Activated naive CD4-positive, alpha-beta T cell treated with anti-CD3 and anti-CD28 coated beads, Interleukin-2, amount 50 U/mL, for 72 hours (primary cell): ENCODE measurements around the gene TBRG4. TPM values are rescaled to one million over a fixed set of nuclear protein-coding genes. Genes with fewer than 3 reads are reported as not detected.
A peak's percentile ranks its signal among the peaks of the same experiment; 100 is the strongest.

Experiments used
- ATAC-seq, 2 donors: fragments of 150-1000 bp; cut with Tn5 transposase; 2 replicates each; pipeline ENCODE4 v1.10.0; 2021; ENCODE audit warnings: mild to moderate bottlenecking in 2 of 2, moderate library complexity in 2 of 2
- DNase-seq, 2 donors: peaks; one replicate each; pipeline ENCODE4 v3.0.0; 2021 to 2022; ENCODE audit warnings: low spot score in 2 of 2
- H3K27ac Mint-ChIP-seq, 2 donors: one replicate each; pipeline ENCODE4 v1.8.0; 2022; ENCODE audit warnings: mild to moderate bottlenecking in 2 of 2, mixed read lengths in 2 of 2
- H3K36me3 Mint-ChIP-seq, 2 donors: one replicate each; pipeline ENCODE4 v1.8.0; 2022; ENCODE audit warnings: mixed read lengths in 2 of 2
- H3K9me3 Mint-ChIP-seq, 2 donors: one replicate each; pipeline ENCODE4 v1.8.0; 2022; ENCODE audit warnings: mixed read lengths in 2 of 2
- total RNA-seq, 2 donors: library from RNA; stranded (reverse); gene quantifications; one replicate each; pipeline ENCODE4 v1.2.3, GENCODE V29; 2022

TBRG4 gene
- total RNA-seq, 2 donors from 2014 or later = 138 to 184 TPM

DNA sequence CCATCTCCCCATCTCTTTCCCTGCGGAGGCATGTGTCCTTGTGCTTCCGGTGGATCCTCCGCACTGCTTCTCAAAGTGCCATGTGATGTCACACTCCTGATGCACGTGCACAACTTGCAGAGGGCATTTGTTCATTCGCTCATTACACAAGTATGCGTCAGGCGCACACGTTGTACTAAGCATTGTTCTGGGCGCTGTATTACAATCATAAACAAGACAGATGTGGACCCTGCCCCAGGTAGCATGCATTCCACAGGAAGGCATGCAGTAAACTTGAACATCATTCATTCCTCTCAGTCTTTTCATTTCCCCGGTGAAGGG lies 37.1 kb upstream of the TBRG4 start:
- no peak for DNase-seq
- Mint-ChIP-seq H3K27ac (no peak overlapping the region), H3K9me3 (no peaks in the 10 kb centered on the region), H3K36me3 (no peaks in the 10 kb centered on the region)
- ATAC-seq = no peak

DNA sequence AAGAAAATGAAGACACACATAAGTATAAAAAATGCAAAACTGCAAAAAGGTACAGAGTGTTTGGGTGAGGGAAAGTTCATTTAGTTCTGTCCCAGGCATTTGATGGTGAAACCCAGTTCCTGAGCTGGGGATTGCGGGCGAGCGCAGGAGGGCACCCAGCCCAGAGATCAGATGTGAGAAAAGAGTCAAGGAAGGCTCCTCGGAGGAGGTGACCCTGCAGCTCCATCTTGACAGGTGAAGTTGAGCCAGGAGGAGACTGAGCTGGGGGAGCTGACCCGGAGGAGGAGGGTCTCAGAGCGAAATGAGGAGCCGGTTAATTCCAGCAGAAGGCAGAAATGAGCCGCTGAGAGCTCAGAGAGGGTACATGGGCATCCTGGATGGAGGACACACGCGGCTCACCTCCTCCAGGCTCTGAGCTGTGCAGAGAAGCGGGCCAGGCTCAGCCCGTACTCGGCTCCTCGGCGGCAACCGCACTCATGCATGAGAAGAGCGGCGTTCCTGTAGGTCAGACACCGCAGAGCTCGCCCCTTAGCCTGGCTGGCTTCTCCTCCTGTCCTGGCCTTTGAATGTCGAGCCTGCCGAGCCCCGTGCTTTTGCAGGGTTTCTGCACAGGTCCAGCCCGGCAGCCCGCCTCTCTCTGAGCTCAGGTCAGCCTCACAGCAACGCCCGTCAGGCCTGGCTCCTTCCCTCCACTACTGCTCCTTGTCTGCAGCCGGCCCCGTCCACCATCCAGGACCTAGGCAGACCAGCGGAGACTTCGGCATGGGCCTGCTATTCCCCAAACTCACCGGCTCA lies 36.6 kb upstream of the TBRG4 start:
- no peak for DNase-seq
- no peaks in the 10 kb centered on the region for H3K9me3 Mint-ChIP-seq
- H3K27ac Mint-ChIP-seq = no peak overlapping the region
- H3K36me3 Mint-ChIP-seq = no peaks in the 10 kb centered on the region
- no peak for ATAC-seq

DNA sequence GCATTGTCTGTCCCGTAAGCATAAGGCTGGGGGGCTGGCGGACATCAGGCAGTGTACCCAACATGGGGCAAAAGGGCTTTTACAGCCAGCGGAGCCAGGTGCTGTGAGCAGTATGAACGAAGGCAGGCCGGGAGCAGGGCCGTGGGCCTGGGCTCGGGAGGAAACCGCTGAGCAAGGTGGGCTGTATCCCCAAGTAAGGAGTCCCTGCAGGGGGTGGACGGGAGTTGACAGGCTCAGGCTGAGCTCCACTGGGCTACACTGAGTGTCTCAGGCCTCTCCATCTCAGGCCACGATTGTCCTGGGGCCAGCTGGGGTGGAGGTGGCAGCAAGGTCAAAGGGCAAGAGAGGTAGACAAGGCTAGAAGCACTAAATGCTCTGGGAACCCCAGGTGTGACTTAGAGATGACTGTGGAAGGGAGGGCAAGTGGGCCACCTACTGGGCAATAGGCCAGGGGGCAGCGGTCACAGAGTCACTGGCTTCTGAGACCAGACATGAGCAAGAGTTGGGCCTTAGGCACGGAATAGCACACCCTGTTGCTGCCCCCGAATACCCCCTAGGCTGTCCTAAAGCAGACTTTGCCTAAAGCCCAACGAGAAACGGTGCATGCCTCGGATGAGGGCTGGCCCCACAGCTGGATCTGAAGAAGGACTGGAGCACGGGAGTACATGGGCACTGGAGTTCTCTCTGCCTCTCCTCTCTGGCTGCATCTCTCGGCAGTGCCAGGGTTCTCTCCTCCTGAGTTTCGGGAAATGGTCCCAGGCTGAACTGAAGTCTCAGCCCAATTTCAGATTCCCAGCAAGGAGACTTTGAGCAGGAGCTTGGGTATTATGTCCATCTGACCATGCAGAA lies 35.3 kb upstream of the TBRG4 start:
- Mint-ChIP-seq H3K27ac (no peak overlapping the region), H3K9me3 (no peaks in the 10 kb centered on the region), H3K36me3 (no peaks in the 10 kb centered on the region)
- DNase-seq (no peak), ATAC-seq (no peak)

DNA sequence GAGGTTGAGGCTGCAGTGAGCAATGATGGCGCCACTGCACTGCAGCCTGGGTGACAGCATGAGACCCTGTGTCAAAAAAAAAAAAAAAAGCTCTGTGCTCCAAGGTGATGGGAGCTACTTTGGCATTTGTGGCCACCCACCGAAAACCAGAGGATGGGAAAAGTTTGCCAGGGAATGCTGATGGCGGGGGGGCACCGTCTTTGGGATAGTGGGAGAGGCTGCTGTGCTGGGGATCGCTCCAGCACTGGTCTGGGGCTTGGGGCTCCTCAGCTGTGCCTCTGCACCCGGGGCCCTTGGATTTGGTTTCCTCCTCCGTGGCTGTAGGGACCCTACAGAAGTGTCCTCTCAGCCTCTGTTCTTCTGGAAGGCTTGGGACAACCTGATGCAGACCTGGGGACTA lies 34.4 kb upstream of the TBRG4 start:
- H3K9me3 Mint-ChIP-seq = no peaks in the 10 kb centered on the region
- no peak for DNase-seq
- H3K27ac Mint-ChIP-seq = no peak overlapping the region
- ATAC-seq = no peak
- no peaks in the 10 kb centered on the region for H3K36me3 Mint-ChIP-seq

DNA sequence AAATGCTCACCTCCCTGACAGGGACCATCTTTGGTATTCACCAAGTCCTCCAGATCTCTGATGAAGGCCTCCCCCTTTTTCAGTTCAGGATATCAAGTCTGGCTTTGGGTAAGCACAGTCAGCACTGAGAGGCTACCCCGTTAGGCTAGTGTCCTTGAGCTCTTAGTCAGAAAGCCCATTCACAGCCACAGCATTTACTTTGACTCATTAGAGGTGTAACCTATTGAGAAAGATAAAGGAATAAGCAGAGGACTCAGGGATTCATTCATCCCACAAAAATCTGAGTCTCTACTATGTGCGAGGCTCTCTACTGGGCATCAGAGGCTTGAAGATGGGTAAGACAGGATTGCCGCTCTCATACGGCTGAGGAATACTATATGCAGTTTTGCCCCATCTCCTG lies 32.1 kb upstream of the TBRG4 start:
- DNase-seq (no peak), ATAC-seq (no peak)
- no peak overlapping the region for H3K27ac Mint-ChIP-seq
- no peaks in the 10 kb centered on the region for H3K9me3 Mint-ChIP-seq
- H3K36me3 Mint-ChIP-seq = no peaks in the 10 kb centered on the region

DNA sequence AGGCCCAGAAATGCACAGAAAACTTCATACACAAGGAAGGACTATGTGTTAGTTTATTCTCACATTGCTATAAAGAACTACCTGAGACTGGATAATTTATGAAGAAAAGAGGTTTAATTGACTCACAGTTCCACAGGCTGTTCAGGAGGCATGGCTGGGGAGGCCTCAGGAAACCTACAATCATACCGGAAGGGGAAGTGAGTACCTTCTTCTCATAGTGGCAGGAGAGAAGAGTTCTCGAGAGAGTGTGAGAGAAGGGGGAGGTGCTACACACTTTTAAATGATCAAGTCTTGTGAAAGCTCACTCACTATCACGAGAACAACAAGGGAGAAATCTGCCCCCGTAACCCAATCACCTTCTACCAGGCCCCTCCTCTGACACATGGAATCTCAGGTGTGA lies 29.3 kb upstream of the TBRG4 start:
- no peaks in the 10 kb centered on the region for H3K36me3 Mint-ChIP-seq
- ATAC-seq = peak in 1 of 2 donors; percentile 65

DNA sequence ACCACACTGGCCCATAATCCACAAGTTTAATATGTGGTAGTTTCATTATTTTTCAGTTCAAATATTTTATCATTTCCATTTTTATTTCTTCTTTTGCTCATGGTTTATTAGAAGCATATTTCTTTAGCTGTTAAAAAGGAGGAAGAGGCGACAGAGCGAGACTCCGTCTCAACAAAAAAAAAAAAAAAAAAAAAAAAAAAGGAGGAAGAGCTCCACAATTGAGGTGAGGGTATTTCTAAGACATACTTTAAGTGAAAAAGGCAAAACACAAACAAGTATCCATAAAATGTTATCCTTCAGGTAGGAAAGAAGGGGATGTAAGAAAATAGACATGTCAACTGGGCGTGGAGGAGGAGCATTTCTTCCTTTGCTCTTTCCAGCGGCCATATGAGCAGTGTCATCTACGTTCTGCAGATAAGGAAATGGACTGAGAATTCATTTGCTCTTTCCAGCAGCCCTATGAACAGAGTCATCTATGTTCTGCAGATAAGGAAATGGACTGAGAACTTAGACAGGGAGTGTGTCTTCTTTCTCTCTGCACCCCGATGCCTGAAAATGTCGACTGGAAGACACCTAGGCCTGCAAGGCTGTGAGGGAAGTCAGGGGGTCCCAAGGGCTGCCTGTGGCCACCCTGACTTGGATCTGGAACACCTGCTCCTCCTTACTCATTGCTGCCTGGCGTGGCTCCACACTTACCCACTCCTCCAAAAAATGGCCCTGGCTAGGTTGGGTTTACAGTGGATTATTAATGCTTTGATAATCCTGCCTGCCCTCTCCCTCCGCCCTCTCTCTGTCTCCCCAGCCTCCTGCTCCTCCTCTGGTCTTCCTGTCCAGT lies 27.2 kb upstream of the TBRG4 start:
- Mint-ChIP-seq H3K9me3 (no peaks in the 10 kb centered on the region), H3K27ac (peak overlapping the region in 1 of 2 donors; percentile 70), H3K36me3 (no peaks in the 10 kb centered on the region)
- ATAC-seq (no peak), DNase-seq (no peak)

More for the DNA sequence above, 29.3 kb upstream of the TBRG4 start:
- Mint-ChIP-seq H3K27ac (no peak overlapping the region), H3K9me3 (no peaks in the 10 kb centered on the region)
- no peak for DNase-seq

DNA sequence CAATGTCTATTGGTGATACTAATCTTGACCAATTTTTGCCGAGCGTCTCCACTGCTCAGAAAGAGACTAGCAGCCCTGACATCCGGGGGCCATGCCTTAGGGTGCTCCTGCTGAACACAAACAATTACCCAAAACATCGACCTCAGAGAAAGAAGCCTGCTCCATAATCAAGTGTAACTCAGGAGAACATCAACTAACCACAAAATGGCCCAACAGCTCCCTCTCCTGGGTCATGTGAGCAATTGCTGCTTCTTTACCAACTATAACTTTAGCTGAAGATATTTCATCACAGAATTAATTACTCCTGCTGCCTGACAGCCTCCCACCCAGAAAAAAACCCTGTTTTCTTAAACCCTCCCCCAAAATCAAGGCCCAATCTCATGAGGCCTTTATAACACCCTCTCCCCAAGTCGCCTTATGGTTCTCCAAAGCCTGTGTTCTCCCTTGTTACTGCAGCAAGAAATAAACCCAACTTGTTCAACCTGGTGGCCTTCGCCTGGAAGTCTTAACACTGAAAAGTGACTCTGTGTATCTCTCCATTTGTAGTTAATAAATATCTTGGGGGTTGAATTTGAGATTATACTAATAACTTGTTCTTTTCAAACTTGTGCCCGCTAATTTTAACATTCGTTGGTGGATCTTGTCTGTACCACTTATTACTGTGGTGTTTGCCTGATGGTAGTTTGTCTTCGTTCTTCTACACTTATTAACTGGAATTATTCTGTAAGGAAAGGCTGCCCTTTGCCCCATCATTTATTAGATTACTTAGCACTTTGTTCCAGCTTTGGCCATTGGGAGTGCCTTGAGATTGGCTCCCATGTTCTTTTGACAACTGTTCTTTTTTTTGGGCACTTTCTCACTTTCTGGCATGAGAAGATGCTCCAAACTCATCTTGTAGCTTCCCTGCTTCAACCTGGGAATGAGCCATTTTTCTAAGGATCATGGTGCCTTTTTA lies 24.9 kb upstream of the TBRG4 start:
- Mint-ChIP-seq H3K36me3 (no peaks in the 10 kb centered on the region), H3K9me3 (no peaks in the 10 kb centered on the region), H3K27ac (peak overlapping the region in 1 of 2 donors; percentile 50)
- peak in 1 of 2 donors; percentile 65 for DNase-seq
- peak; percentile 86 for ATAC-seq

DNA sequence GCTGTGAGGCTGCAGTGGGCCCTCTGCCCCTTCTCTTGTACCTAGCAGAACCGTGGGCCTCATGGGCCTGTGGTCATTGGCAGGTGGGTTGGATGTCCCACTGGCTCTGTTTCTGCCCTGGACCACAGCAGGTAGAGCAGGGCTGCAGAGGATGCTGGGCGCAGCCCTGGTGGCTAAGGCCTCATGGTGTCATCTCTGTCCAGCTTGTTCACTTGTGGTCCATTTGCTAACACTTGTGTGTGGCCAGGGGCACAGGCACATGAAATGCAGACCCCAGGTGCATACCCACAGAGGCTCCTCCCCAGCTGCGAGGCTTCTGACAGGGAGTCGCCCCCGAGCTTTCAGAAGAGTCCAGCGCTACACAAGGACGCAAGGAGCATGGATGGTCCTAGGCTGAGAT lies 22.4 kb upstream of the TBRG4 start:
- Mint-ChIP-seq H3K36me3 (no peaks in the 10 kb centered on the region), H3K9me3 (no peaks in the 10 kb centered on the region), H3K27ac (peak overlapping the region in 1 of 2 donors; percentile 41)
- no peak for ATAC-seq
- DNase-seq = no peak

DNA sequence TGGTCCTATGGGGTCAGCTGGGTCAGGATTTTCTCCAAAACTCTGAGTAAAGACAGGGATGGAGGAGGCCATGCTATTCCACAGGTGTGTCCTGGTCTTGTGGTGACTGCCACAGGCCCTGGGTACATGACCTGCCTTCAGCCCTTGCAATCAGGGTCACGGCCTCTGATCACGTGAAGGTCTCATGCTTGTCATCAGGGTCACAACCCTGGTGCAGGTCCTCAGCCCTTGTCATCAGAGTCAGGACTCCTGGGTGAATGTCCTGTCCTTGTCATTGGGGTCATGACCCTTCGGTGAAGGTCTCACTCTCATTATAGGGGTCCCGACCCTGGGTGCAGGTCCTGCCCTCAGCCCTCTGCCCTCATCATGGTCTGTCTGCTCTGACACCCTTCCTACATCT lies 21.9 kb upstream of the TBRG4 start:
- no peak for ATAC-seq
- DNase-seq = no peak
- H3K36me3 Mint-ChIP-seq = no peaks in the 10 kb centered on the region
- peak overlapping the region in 1 of 2 donors; percentile 41 for H3K27ac Mint-ChIP-seq
- H3K9me3 Mint-ChIP-seq = no peaks in the 10 kb centered on the region

DNA sequence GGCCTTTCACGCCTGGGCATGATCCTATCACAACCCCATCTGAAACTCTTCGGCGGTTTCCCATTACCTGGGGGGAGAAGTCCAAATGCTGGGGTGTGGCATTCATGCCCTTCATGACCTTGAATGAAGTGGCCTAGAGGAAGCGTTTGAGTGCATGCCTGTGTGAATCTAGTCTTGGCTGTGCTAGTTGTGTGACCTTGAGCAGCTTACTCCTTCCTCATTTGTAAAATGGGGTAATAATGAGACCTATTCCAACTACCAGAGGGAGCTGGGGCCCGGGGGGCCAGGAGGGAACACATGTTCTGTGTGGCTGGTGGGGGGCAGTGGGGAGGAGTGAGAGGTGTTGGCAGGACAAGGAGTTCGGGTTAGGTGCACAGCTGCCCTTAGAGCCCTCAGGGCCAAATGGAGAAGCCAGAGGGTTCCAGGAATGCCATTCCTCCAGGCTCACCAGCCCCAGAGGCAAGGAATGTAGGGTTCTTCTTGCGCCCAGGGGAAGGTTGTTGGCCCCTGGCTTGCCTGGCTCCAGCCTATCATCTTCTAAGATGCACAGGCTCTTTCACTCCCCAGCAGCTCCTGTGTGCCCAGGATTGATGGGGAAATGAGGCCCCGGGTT lies 21.3 kb upstream of the TBRG4 start:
- no peak for DNase-seq
- Mint-ChIP-seq H3K27ac (no peak overlapping the region), H3K9me3 (no peaks in the 10 kb centered on the region), H3K36me3 (no peaks in the 10 kb centered on the region)
- ATAC-seq = no peak

DNA sequence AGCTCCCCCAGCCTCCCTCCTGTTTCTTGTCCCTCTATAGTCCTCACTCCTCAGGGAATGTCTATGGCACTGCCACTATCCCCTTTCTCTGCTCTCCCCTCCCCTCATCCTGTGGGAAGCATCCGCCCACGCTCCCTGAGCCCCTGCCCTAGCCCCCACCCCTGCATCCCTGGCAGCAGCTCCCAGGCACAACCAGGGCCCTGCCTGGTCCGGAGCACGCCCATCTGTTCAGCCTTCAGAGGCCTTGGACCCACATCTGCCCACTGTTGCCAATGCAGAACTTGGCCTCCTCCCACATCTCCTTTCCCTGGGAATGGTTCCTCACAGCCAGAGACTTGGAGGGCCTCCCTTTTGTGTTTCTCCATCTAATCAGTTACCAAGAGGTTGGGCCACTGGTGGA lies 20.4 kb upstream of the TBRG4 start:
- no peak overlapping the region for H3K27ac Mint-ChIP-seq
- no peaks in the 10 kb centered on the region for H3K9me3 Mint-ChIP-seq
- DNase-seq = no peak
- ATAC-seq = no peak
- H3K36me3 Mint-ChIP-seq = no peaks in the 10 kb centered on the region

DNA sequence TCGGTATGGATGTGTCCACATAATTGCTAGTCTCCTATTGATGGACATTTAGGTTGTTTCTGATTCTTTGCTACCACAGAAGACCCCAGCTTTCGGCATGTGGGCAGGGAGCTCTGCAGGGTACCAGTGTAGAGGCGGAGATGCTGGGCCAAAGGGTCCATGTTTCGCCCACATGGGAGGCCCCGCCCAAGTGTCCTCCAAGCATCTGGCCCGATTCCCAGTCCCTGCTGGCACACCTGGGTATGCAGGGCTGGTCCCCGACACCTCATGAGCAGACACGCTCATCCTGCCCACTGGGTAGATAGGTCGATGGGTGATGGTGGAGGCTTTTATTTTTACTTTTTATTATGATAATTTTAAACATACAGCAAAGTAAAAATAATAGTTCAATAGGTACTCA lies 19.4 kb upstream of the TBRG4 start:
- H3K27ac Mint-ChIP-seq = peak overlapping the region in 1 of 2 donors; percentile 76
- no peaks in the 10 kb centered on the region for H3K36me3 Mint-ChIP-seq
- DNase-seq (no peak), ATAC-seq (no peak)
- no peaks in the 10 kb centered on the region for H3K9me3 Mint-ChIP-seq

DNA sequence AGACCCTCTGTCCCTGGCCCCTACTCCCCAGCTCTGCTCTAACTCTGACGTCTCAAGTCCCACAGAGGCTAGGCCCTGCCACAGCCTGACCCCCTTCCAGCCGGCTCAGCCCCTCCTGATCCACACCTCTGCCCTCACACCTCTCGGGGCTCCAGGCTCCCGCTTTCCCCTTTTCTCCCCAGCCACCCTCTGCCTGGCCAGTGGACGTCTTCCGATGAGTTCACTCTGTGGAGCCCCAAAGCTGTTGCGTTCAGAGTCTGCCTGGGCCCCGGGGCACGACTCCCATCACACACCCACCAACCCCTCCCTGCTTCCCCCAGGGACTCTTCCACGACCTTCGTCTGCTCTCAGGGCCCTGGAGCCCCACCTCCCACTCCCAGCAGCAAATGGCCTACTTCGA lies 18.4 kb upstream of the TBRG4 start:
- peak overlapping the region; percentile 4 to 76 for H3K27ac Mint-ChIP-seq
- H3K9me3 Mint-ChIP-seq = no peaks in the 10 kb centered on the region
- ATAC-seq (no peak), DNase-seq (no peak)
- no peaks in the 10 kb centered on the region for H3K36me3 Mint-ChIP-seq

DNA sequence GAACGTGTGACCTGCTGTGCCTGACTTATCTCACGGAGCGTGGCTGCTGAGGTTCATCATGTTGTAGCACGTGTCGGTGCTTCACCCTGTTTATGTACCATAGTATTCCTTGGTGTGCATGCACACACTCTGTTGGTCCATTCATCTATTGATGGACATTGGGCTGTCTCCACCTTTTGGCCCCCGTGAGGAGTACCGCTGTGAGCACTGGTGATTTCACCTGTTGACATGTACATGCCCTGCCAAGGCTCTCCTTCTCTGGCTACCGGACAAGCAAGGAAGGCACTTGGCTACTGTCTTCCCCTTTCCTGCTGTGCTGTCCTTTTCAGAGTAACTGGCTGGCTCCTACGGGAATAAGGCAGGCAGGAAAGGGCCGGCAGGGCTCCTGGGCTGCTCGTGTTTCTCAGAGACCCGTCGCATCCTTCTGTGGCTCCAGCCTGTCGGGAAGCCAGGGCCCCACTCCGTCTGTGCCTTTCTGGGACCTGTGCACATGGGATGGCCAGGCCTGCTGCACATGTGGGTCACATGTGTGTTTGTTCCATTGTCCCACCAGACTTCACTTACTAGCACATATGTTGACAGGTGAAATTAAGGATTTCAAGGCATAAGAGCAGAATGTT lies 17.8 kb upstream of the TBRG4 start:
- Mint-ChIP-seq H3K9me3 (no peaks in the 10 kb centered on the region), H3K36me3 (no peaks in the 10 kb centered on the region), H3K27ac (peak overlapping the region in 1 of 2 donors; percentile 30)
- no peak for ATAC-seq
- DNase-seq = no peak
